ENCODE data around the gene BPIFB6.
"Not testable (repeated sequence)": the region's sequence is repeated elsewhere in the genome, so short reads cannot be mapped to it uniquely, and the experiment has no call there.

Gene BPIFB6

GRCh38 chr20:33032555-33032954 lies 1.1 kb downstream of the BPIFB6 start:
- no peak for DNase-seq

DNA sequence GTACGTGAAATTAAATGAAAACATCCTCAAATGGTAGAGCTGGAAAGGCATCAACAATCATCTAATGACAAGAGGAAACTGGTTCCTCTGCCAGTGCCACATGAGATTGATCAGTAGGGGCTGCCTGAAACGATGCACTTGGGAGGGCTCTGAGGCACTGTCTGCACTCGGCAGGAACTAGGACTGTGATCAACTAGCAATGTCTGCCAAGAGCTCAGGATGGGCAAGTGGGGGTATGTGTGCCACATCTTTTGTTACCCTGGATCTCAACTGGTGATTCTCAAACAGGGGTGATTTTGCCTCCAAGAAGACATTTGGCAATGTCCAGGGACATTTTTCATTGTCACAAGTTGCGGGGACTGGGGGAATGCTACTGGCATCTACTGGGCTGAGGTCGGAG lies 1.9 kb downstream of the BPIFB6 start:
- no peak for DNase-seq

DNA sequence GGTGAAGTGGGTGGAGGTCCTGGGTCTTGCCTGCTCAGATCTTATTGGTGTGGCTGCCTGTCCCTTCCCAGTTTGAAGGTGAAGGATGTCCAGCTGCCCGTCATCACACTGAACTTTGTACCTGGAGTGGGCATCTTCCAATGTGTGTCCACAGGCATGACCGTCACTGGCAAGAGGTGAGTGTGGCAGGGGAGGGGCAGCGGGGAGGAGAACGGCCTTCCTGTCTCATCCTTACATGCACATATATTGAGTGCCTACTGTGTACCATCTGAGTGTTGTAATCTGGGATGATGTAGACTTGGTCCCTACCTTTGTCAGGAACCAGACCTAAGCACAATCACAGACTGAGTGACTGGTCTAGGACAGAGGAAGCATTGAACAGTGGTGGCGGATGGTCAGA lies 2.7 kb downstream of the BPIFB6 start:
- no peak for DNase-seq

- DNase-seq, result no peak
Measured at GRCh38 chr20:33034901-33035492, 3.5 kb downstream of the BPIFB6 start.

DNA sequence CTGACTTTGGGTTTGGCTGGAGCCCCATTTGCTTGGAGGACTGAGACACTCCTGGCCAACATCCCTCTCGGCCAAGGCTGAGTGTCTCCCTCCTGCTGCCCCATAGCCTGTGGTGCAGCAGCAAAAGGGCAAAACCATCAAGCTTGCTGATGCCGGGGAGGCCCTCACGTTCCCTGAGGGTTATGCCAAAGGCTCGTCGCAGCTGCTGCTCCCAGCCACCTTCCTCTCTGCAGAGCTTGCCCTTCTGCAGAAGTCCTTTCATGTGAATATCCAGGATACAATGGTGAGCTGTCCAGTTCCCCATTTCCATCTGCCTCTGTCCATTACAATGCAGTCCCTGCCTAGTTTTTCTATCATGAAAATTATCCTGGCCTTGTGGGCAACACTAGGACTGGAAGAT lies 6.0 kb downstream of the BPIFB6 start:
- no peak for DNase-seq

DNA sequence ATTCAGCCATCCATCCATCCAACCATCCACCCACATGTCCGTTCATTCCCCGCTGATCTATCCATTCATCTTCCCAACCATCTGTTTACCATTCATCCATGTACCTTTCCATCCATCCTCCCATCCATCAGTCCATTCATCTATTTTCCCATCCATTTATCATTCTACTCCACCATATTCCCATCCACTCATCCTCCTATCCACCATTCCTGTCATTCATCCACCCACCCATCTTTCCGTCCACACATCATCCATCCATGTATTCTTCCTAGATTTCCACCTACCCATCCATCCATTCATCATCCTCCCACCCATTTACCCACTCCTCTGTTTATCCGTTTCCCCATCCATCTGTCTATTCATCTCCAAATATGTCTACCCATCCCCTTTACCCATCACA lies 6.8 kb downstream of the BPIFB6 start:
- DNase-seq, result no peak

GRCh38 chr20:33042430-33042829 lies 11.0 kb downstream of the BPIFB6 start:
- DNase-seq, result no peak

DNA sequence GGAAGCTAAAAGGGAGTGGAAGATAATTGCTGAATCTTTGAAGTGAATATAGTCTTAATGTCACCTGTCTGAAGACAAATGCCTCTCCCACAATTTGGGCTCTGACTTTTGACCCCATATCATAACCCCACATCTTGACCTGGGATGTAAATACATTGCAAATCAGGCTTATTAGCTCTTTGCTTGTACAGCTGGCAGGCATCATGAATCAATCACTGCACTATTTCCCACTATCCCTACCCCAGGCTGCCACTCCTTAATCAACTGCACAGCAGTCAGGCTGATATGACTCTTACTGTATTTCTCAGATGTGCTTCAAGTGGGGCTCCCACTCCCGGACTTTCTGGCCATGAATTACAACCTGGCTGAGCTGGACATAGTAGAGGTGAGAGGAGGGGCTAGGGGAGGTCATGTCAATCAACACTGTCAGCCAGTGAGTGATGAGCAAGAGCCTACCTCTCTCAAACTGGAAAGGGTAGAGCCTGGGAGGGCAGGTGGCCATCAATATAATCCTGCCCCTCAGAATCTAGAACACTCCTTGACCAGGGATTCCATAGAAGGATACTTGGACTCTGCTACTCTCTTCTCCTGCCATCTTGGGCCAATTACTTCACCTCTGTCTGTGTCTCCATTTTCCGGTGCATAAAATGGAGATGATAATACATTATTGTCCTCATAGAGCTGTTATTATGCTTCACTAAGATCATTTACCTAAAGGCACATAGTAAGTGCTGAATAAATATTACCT lies 11.7 kb downstream of the BPIFB6 start:
- no peak for DNase-seq

- no peak for DNase-seq
Measured at GRCh38 chr20:33043731-33044181, 12.3 kb downstream of the BPIFB6 start.

DNA sequence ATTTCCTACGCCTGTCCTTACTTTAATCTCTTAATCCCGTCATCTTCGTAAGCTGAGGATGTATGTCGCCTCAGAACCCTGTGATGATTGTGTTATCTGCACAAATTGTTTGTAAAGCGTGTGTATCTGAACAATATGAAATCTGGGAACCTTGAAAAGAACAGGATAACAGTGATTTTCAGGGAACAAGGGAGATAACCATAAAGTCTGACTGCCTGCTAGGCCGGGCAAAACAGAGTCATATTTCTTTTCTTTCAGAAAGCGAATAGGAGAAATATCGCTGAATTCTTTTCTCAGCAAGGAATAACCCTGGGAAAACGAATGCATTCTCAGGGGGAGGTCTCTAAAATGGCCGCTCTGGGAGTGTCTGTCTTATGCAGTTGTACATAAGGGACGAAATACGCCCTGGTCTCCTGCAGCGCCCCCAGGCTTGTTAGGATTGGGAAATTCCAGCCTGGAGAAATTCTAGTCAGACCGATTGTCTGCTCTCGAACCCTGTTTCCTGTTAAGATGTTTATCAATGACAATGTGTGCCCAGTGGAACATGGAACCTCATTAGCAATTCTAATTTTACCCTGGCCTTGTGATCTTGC lies 13.8 kb downstream of the BPIFB6 start:
- DNase-seq, result not testable (repeated sequence)

DNA sequence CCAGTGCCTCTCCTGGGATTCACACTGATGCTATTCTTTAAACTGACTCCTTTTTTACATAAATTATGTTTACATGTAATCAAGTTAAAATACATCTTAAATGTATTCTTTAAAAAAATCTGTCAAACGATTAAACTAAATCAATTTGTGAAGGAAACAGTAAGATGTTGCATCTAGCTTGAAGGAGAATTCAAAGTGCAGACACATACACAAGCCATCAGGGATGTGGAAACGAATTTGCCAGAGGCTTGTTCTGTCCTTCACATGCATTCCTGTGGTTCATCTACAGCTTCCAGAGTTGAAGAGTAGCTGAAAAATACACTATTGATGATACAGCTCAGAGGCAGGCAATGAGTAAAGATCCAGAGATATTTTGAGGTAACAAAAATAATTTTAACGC lies 15.0 kb downstream of the BPIFB6 start:
- no peak for DNase-seq

GRCh38 chr20:33051333-33051732 lies 19.9 kb downstream of the BPIFB6 start:
- DNase-seq, result no peak

DNA sequence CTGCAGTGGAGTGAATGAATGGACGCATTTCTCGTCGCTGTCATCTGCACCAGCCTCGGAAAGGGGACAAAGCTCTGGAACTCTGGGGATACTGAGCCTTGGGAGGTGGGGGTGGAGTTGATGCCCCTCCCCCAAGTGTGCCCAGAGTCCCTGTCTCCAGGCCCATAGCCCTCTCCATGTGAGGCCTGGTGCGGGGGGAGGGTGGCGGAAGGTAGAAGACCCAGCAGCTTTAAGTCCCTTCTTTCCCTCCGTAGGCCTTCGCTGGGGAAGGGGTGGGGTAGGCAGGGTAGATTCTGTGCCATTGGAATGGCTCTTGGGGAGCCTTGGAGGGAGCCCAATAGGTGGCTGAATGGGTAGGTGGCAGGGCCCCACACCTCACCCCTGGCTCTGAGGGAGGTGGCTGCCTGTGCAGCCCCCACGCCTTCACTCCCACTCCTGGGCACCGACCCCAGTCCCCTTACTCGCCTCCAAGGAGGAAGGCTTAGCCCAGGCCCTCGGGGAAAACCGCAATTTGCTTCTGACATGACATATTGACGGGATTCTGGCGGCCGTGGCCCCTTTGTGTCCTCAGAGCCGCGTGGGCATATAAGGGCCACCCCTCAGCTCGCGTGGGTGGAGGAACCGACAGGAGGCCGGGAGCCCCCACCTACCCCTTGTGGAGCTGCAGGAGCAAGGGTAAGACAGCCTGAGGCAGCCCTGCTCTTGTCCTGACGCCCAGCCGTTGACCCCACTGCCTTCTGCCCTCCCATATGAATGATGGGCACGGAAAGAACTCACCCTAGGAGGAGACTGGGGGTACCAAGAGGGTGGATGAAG lies 22.1 kb downstream of the BPIFB6 start, which contains the start of gene BPIFB3:
TSS of gene BPIFB3 (plus strand) at position 613 of the 816 bp plus-strand sequence. CDS start 1,533 bp downstream, outside the sequence.
- no peak for DNase-seq

GRCh38 chr20:33054381-33054780 lies 22.9 kb downstream of the BPIFB6 start:
- DNase-seq, result no peak

GRCh38 chr20:33054791-33055190 lies 23.3 kb downstream of the BPIFB6 start:
- DNase-seq, result no peak

GRCh38 chr20:33059136-33059535 lies 27.7 kb downstream of the BPIFB6 start:
- DNase-seq, result no peak

- DNase-seq, result no peak
Measured at GRCh38 chr20:33059741-33060390, 28.4 kb downstream of the BPIFB6 start.

DNA sequence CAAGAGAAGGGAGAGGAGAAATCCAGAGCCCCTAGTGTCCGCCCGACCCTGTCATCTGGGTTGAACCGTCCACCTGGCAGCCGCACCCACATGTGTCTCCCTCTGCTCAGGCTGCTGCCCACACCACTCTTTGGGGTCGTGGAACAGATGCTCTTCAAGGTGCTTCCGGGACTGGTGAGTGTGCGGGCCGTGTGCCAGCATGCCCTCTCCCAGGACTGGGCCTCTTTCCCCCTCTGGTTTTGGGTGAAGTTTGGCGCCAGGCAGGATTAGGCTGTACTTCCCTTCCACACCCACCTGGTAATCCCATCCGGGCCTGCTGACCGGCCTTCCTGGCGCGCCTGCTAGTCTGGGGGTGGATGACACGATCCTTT lies 30.2 kb downstream of the BPIFB6 start:
- no peak for DNase-seq

DNA sequence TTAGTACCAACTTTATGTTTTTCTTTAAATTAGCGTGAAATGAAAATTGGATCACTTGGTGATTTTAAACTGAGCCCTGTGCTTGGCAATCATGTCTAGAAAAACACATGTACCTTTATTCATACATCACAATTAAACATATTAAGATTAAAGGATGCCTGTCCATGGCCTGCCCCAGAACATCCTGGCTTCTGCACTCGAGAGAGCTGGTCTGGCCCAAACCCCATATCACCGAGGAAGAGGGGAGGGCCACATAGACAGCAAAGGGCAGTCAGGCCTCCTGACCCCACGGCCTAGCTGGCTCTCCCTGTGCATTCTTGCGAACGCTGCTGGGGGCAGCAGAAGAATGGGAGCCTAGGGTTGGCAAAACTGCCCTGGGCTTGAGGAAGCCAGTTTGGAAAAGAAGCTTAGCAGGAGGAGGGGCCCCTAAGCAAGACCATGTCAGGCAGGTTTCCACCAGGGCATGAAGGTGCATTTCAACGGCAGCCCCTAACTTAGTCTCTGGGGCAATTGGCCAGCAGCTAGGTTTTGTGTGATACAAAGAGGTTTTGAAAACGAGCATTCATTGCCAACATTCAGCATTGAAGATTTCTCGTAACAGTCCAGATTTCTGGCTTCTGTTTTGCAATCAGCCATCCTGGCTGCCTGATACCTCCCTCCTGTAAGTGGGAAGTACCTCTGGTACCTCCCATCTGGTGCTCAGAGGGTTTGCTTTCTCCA lies 30.8 kb downstream of the BPIFB6 start:
- no peak for DNase-seq

GRCh38 chr20:33062825-33063149 lies 31.3 kb downstream of the BPIFB6 start:
- no peak for DNase-seq

- DNase-seq, result no peak
Measured at GRCh38 chr20:33063271-33063670, 31.8 kb downstream of the BPIFB6 start.

DNA sequence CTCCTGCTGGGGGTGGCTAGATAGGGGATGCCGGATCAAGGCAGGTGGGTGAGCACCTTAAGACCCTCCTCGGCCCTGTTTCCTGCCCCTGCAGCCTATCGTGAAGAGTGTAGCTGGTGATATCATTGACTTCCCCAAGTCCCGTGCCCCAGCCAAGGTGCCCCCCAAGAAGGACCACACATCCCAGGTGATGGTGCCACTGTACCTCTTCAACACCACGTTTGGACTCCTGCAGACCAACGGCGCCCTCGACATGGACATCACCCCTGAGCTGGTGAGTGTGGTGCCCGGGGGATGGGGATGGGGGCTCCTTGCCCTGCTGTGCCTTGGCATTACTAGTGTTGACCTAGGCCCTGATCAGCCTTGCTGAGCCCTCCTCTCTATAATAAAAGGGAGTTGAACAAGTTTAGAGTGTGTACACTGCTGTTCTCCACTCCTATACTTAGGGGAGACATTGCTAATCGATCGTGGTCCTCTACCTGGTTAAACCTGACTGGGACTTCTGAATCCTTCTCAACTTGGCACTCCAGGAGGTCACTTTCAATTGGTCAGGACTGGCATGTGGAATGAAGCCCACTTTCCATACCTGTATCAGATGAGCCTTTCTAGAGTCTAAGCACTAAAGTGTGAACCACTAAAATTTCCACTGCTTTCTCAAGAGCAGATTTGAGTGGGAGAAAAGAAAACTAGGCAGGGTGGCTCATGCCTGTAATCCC lies 33.3 kb downstream of the BPIFB6 start:
- no peak for DNase-seq
